Breast epithelium (tissue), 3 donors: Measurements from ENCODE around the gene PLEKHN1.

ENCODE experiments used
- POLR2A ChIP-seq: fragments of 450-650 bp; IDR thresholded peaks from one replicate; pipeline ENCODE4 v1.6.1; 2016; ENCODE audit warnings: antibody characterized with exemption, mild to moderate bottlenecking, moderate library complexity
- POLR2AphosphoS5 ChIP-seq, 3 donors: sonication (generic); formaldehyde crosslinking; IDR thresholded peaks; one replicate each; pipeline ENCODE4 v1.6.1; 2017; ENCODE audit warnings: antibody characterized with exemption in 3 of 3
- TF ChIP-seq, protein P1 (sequence below), 3 donors: fragments of 450-650 bp; IDR thresholded peaks; one replicate each; pipeline ENCODE4 v1.5.1; 2016 to 2017; ENCODE audit warnings: antibody characterized with exemption in 3 of 3, mild to moderate bottlenecking in 3 of 3, moderate library complexity in 3 of 3

DNA sequence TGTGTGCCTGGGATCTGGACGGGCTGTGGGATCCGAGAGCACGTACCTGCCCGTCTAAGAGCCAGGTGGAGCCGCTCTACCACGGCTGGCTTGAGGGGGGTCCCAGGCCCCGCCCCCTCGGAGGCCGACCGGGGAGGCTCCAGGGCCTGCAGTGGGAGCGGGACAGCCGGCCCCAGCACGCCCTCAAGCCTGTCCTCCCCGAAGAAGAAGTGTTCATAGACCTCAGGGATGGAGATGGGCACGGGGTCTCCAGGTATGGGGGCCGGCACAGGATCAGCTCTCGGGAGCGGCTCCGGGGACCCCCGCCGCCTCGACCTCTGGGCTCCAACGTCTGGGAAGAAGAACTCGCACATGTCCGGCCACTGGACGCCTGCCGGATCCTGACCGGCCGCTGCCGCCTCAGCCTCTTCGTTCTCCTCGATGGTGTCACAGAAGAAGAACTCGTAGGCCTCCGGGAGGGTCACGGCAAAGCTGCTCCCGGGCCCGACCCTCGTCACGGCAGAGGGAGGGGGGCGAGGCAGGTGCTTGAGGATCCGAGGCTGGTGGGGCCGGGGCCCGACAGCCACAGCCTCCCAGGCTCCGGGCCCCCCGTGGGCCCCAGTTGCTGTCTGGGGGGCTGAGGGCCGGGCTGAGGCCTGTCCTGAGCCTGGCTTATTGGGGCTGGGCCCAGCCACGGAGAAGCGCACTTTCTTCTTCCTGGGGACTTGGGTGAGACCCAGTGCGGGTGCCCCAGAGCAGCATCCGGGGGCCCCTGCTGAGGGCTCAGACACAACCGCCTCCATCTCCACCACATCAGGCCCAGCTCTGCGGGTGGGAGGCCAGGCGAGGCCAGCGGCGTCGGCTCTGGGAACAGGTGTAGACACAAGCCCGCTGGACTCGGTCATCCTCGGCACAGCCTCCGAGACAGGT lies 12.8 kb downstream of the PLEKHN1 start:
- TF ChIP-seq POLR2A (no peak), POLR2AphosphoS5 (IDR thresholded peaks at IDR 0.05) (no peak)
- TF ChIP-seq, protein P1, sequence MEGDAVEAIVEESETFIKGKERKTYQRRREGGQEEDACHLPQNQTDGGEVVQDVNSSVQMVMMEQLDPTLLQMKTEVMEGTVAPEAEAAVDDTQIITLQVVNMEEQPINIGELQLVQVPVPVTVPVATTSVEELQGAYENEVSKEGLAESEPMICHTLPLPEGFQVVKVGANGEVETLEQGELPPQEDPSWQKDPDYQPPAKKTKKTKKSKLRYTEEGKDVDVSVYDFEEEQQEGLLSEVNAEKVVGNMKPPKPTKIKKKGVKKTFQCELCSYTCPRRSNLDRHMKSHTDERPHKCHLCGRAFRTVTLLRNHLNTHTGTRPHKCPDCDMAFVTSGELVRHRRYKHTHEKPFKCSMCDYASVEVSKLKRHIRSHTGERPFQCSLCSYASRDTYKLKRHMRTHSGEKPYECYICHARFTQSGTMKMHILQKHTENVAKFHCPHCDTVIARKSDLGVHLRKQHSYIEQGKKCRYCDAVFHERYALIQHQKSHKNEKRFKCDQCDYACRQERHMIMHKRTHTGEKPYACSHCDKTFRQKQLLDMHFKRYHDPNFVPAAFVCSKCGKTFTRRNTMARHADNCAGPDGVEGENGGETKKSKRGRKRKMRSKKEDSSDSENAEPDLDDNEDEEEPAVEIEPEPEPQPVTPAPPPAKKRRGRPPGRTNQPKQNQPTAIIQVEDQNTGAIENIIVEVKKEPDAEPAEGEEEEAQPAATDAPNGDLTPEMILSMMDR (IDR thresholded peaks at IDR 0.05), result no peak
